Limb (tissue), 2 donors: ENCODE results near the gene POU1F1.
"Not testable (repeated sequence)": the region's sequence is repeated elsewhere in the genome, so short reads cannot be mapped to it uniquely, and the experiment has no call there.

Experiments
- DNase-seq, 2 donors: peaks; one replicate each; pipeline ENCODE4 v3.0.0-alpha.2; 2016; ENCODE audit errors: extremely low spot score in 2 of 2

Gene POU1F1

GRCh38 chr3:87276484-87276883, at the start of gene POU1F1:
POU1F1 (minus strand) TSS chr3:87276584; CDS start chr3:87276462, 122 bp downstream.
- no peak for DNase-seq

- DNase-seq = no peak
These were observed 48.2 kb upstream of the POU1F1 start for GRCh38 chr3:87324609-87325008.

- no peak for DNase-seq
These were observed 44.6 kb upstream of the POU1F1 start for GRCh38 chr3:87320756-87321626.

GRCh38 chr3:87318617-87319021, 42.2 kb upstream of the POU1F1 start:
- no peak for DNase-seq

GRCh38 chr3:87317779-87318178, 41.4 kb upstream of the POU1F1 start:
- no peak for DNase-seq

- DNase-seq = no peak
These were observed 37.3 kb upstream of the POU1F1 start for GRCh38 chr3:87313641-87314040.

- DNase-seq = no peak
These were observed 34.9 kb upstream of the POU1F1 start for GRCh38 chr3:87311309-87311708.

- no peak for DNase-seq
These were observed 33.2 kb upstream of the POU1F1 start for GRCh38 chr3:87309601-87310000.

GRCh38 chr3:87307805-87308204, 31.4 kb upstream of the POU1F1 start:
- DNase-seq = no peak

GRCh38 chr3:87305517-87305916, 29.1 kb upstream of the POU1F1 start:
- DNase-seq = no peak

GRCh38 chr3:87305031-87305430, 28.6 kb upstream of the POU1F1 start:
- not testable (repeated sequence) for DNase-seq

- peak in 1 of 2 donors; percentile 65 for DNase-seq
These were observed 21.8 kb upstream of the POU1F1 start for GRCh38 chr3:87298111-87298718.

GRCh38 chr3:87288446-87288845, 12.1 kb upstream of the POU1F1 start:
- no peak for DNase-seq

GRCh38 chr3:87287011-87287410, 10.6 kb upstream of the POU1F1 start:
- no peak for DNase-seq

GRCh38 chr3:87272718-87273341, 3.6 kb downstream of the POU1F1 start:
- no peak for DNase-seq

GRCh38 chr3:87270908-87271700, 5.3 kb downstream of the POU1F1 start:
- DNase-seq = no peak

GRCh38 chr3:87269723-87270122, 6.7 kb downstream of the POU1F1 start:
- no peak for DNase-seq

- no peak for DNase-seq
These were observed 7.7 kb downstream of the POU1F1 start for GRCh38 chr3:87268646-87269211.

GRCh38 chr3:87267953-87268645, 8.3 kb downstream of the POU1F1 start:
- DNase-seq = no peak

GRCh38 chr3:87261925-87262324, 14.5 kb downstream of the POU1F1 start:
- no peak for DNase-seq

GRCh38 chr3:87260270-87260669, 16.1 kb downstream of the POU1F1 start:
- peak; percentile 34 to 43 for DNase-seq
